HCT116 (cell line): ENCODE measurements around the gene KCTD4. TPM values are rescaled to one million over a fixed set of nuclear protein-coding genes. Genes with fewer than 3 reads are reported as not detected.

Experiments
- ATAC-seq: fragments of 200-7000 bp; cut with Tn5 transposase; 2 replicates; pipeline ENCODE4 v1.9.1; 2020; ENCODE audit warnings: mild to moderate bottlenecking, moderate library complexity
- BruUV-seq: library from RNA; stranded (reverse); fragments of 400-500 nt; replicated peaks from 2 replicates; lab custom pipeline; 2021; lab: Mats Ljungman, UMichigan
- CTCF ChIA-PET: fragments of 300-600 bp; sonication (Branson Sonifier 250); formaldehyde crosslinking; loops from one replicate; lab custom pipeline; 2021; ENCODE audit warnings: antibody characterized with exemption; lab: Charles Lee
- POLR2A ChIA-PET: fragments of 300-600, 350-600 bp; sonication (Branson Sonifier 250); formaldehyde crosslinking; loops from one replicate; lab custom pipeline; 2021; ENCODE audit warnings: antibody characterized with exemption; lab: Charles Lee
- RAD21 ChIA-PET, 2 experiments: fragments of 300-600 bp; sonication (Branson Sonifier 250); formaldehyde crosslinking; loops; one replicate each; lab custom pipeline; 2023; ENCODE audit warnings: low total read pairs in 2 of 2; ENCODE audit not compliant: uncharacterized antibody in 2 of 2, unreplicated experiment in 2 of 2, low non-redundant PET in 1 of 2; lab: Charles Lee
- DNase-seq: peaks from one replicate; pipeline ENCODE4 v3.0.0-alpha.2; 2010; ENCODE audit warnings: low read depth, low spot score
- H2AFZ ChIP-seq: fragments of 200-600 bp; shearing (Covaris generic), sonication (generic); 2 replicates; pipeline ENCODE4 v1.6.1; 2017; ENCODE audit warnings: low read depth, mixed run types, mixed read lengths, antibody characterized with exemption, low read length; ENCODE audit not compliant: poor library complexity, severe bottlenecking
- H3K27ac ChIP-seq: 2 replicates; pipeline ENCODE4 v1.5.1; 2012; ENCODE audit warnings: low read depth, low read length
- H3K27me3 ChIP-seq: fragments of 200-600 bp; sonication (generic); 2 replicates; pipeline ENCODE4 v1.6.1; 2016; ENCODE audit warnings: mixed run types, low read length, mixed read lengths; ENCODE audit not compliant: insufficient read depth
- H3K36me3 ChIP-seq, 2 experiments: fragments of 200-500 bp in 1 of 2; fragments of 200-600 bp in 1 of 2; sonication (Bioruptor generic) in 1 of 2; sonication (generic) in 1 of 2; 2 replicates each; pipeline versions ENCODE4 v1.5.1 to v1.6.1; 2014 to 2016; ENCODE audit warnings: low read length in 2 of 2, inconsistent platforms in 1 of 2, mixed read lengths in 1 of 2, mixed run types in 1 of 2; ENCODE audit not compliant: insufficient read depth in 2 of 2, control insufficient read depth in 1 of 2
- H3K4me1 ChIP-seq, 2 experiments: fragments of 200-600 bp in 1 of 2; sonication (generic) in 1 of 2; 2 replicates each; pipeline versions ENCODE4 v1.5.1 to v1.6.1; 2012 to 2017; ENCODE audit warnings: low read length in 2 of 2, inconsistent platforms in 1 of 2, mild to moderate bottlenecking in 1 of 2, mixed read lengths in 1 of 2, mixed run types in 1 of 2, moderate library complexity in 1 of 2; ENCODE audit not compliant: insufficient read depth in 2 of 2, control insufficient read depth in 1 of 2
- H3K4me2 ChIP-seq: fragments of 200-600 bp; sonication (generic); 2 replicates; pipeline ENCODE4 v1.6.1; 2017; ENCODE audit warnings: mixed run types, low read length, mixed read lengths
- H3K4me3 ChIP-seq, 2 experiments: fragments of 200-600 bp in 1 of 2; sonication (generic) in 1 of 2; replicated peaks in 1 of 2; 2 replicates each; pipeline ENCODE4 v1.5.1; 2011 to 2016; ENCODE audit warnings: low read length in 2 of 2, control low read depth in 1 of 2, low read depth in 1 of 2, mild to moderate bottlenecking in 1 of 2, mixed read lengths in 1 of 2, mixed run types in 1 of 2
- H3K79me2 ChIP-seq: fragments of 200-600 bp; sonication (generic); 2 replicates; pipeline ENCODE4 v1.6.1; 2017; ENCODE audit warnings: mild to moderate bottlenecking, mixed run types, low read length, moderate library complexity, mixed read lengths; ENCODE audit not compliant: insufficient read depth
- H3K9ac ChIP-seq: fragments of 200-600 bp; sonication (generic); 2 replicates; pipeline ENCODE4 v1.6.1; 2016; ENCODE audit warnings: low read length, mixed read lengths
- H3K9me2 ChIP-seq: fragments of 200-600 bp; sonication (generic), shearing (Covaris generic); 2 replicates; pipeline ENCODE4 v1.6.1; 2017; ENCODE audit warnings: mixed run types, mild to moderate bottlenecking, moderate library complexity; ENCODE audit not compliant: insufficient read depth
- H3K9me3 ChIP-seq, 2 experiments: fragments of 200-500 bp in 1 of 2; fragments of 200-600 bp in 1 of 2; sonication (Bioruptor generic) in 1 of 2; sonication (generic) in 1 of 2; 2 replicates each; pipeline ENCODE4 v1.6.1; 2014 to 2017; ENCODE audit warnings: low read length in 2 of 2, mixed read lengths in 2 of 2, inconsistent platforms in 1 of 2, low read depth in 1 of 2, mild to moderate bottlenecking in 1 of 2, mixed run types in 1 of 2, moderate library complexity in 1 of 2; ENCODE audit not compliant: control insufficient read depth in 1 of 2, insufficient read depth in 1 of 2
- H4K20me1 ChIP-seq: fragments of 200-600 bp; sonication (generic), shearing (Covaris generic); 2 replicates; pipeline ENCODE4 v1.6.1; 2017; ENCODE audit warnings: mixed run types, mild to moderate bottlenecking, moderate library complexity; ENCODE audit not compliant: insufficient read depth
- ATF3 ChIP-seq: IDR thresholded peaks from 2 replicates; pipeline ENCODE4 v1.6.1; 2012
- CTCF ChIP-seq, 3 experiments: fragments of 200-600 bp in 1 of 3; sonication (generic) in 1 of 3; IDR thresholded peaks in 2 of 3; conservative IDR thresholded peaks in 1 of 3; 2 replicates each; pipeline ENCODE4 v1.5.1; 2012 to 2017; ENCODE audit warnings: low read depth in 2 of 3, low read length in 2 of 3, antibody characterized with exemption in 1 of 3, borderline replicate concordance in 1 of 3, control low read depth in 1 of 3, mild to moderate bottlenecking in 1 of 3, mixed read lengths in 1 of 3, mixed run types in 1 of 3, moderate library complexity in 1 of 3; ENCODE audit not compliant: insufficient read depth in 1 of 3
- FOSL1 ChIP-seq: IDR thresholded peaks from 2 replicates; pipeline ENCODE4 v1.6.1; 2012; ENCODE audit warnings: low read depth
- POLR2AphosphoS5 ChIP-seq: IDR thresholded peaks from 2 replicates; pipeline ENCODE4 v1.6.1; 2011; ENCODE audit warnings: mild to moderate bottlenecking, low read depth, low read length, moderate library complexity
- REST ChIP-seq: IDR thresholded peaks from 2 replicates; pipeline ENCODE4 v1.6.1; 2012; ENCODE audit warnings: low read depth
- SP1 ChIP-seq: IDR thresholded peaks from 2 replicates; pipeline ENCODE4 v1.6.1; 2012; ENCODE audit warnings: low read depth
- YY1 ChIP-seq: IDR thresholded peaks from 2 replicates; pipeline ENCODE4 v1.6.1; 2011; ENCODE audit warnings: low read length, low read depth, moderate library complexity, mild to moderate bottlenecking; ENCODE audit not compliant: insufficient replicate concordance; ENCODE audit errors: extremely low read depth
- ZFX ChIP-seq: fragments of 450-650 bp; IDR thresholded peaks from 2 replicates; pipeline ENCODE4 v1.6.1; 2017
- intact Hi-C: fragments of 100-400 bp; cut with micrococcal nuclease; formaldehyde crosslinking; loops from 2 replicates; pipeline ENCODE4 v1.10.0; 2022
- total RNA-seq: library from RNA; stranded (reverse); gene quantifications from one replicate; pipeline ENCODE4 v1.2.1, GENCODE V29; 2021; ENCODE audit not compliant: unreplicated experiment

The KCTD4 gene
- total RNA-seq, 1 experiment from 2014 or later, result not detected

- TF ChIP-seq CTCF (IDR thresholded peaks at IDR 0.05 in 2 of 3, conservative IDR thresholded peaks at IDR 0.05 in 1 of 3; ENCODE audit: borderline replicate concordance in 1 of 3, insufficient read depth in 1 of 3, low read depth in 2 of 3, low read length in 2 of 3) (no peak), FOSL1 (no peak), REST (no peak), SP1 (no peak), POLR2AphosphoS5 (no peak), YY1 (no peak)
- TF ChIP-seq, all 23 proteins: peak for 0
Observed at GRCh38 chr13:45185286-45185685, 15.6 kb downstream of the KCTD4 start (continued).

- H3K4me1 ChIP-seq, result peaks cover 18 to 38% of the 10 kb centered on the region in 2 experiments
- no peaks in the 10 kb centered on the region for H3K9me3 ChIP-seq
- H3K27ac ChIP-seq, result no peak overlapping the region
- no peak for TF ChIP-seq ATF3
- TF ChIP-seq FOSL1, result no peak
- TF ChIP-seq ZFX, result no peak
- intact Hi-C loops, result no loop called here
- H3K27me3 ChIP-seq, result no peaks in the 10 kb centered on the region
- H3K4me3 ChIP-seq, result no peak overlapping the region
- no peak overlapping the region for H3K4me2 ChIP-seq
- H3K9me2 ChIP-seq, result no peaks in the 10 kb centered on the region
- no peaks in the 10 kb centered on the region for H4K20me1 ChIP-seq
- ChIA-PET RAD21 (no interaction called here), CTCF (no interaction called here), POLR2A (no interaction called here)
- H2AFZ ChIP-seq, result no peak overlapping the region
- no peak overlapping the region for H3K9ac ChIP-seq
- ATAC-seq (no peak), DNase-seq (no peak)
- no TSS peak for BruUV-seq
- H3K79me2 ChIP-seq, result peaks cover 64% of the 10 kb centered on the region
- no peaks in the 10 kb centered on the region for H3K36me3 ChIP-seq
Observed at GRCh38 chr13:45184693-45185092, 16.2 kb downstream of the KCTD4 start.
